GM12865 (cell line): ENCODE measurements around the gene NR1H4.
"Not testable (repeated sequence)": the region's sequence is repeated elsewhere in the genome, so short reads cannot be mapped to it uniquely, and the experiment has no call there.

ENCODE experiments used
- DNase-seq: peaks from one replicate; pipeline ENCODE4 v3.0.0; 2010; ENCODE audit warnings: low read depth
- H3K4me3 ChIP-seq: 2 replicates; pipeline ENCODE4 v1.5.1; 2011; ENCODE audit warnings: mild to moderate bottlenecking, low read depth, low read length, control low read depth
- TF ChIP-seq, protein P1 (sequence below): IDR thresholded peaks from 2 replicates; pipeline ENCODE4 v1.5.1; 2011; ENCODE audit warnings: low read length, control low read depth, low read depth, inconsistent platforms; ENCODE audit not compliant: insufficient read depth; ENCODE audit errors: missing control alignments

The NR1H4 gene

GRCh38 chr12:100591979-100592378, 118.3 kb downstream of the NR1H4 start:
- no peak overlapping the region for H3K4me3 ChIP-seq
- TF ChIP-seq, protein P1, sequence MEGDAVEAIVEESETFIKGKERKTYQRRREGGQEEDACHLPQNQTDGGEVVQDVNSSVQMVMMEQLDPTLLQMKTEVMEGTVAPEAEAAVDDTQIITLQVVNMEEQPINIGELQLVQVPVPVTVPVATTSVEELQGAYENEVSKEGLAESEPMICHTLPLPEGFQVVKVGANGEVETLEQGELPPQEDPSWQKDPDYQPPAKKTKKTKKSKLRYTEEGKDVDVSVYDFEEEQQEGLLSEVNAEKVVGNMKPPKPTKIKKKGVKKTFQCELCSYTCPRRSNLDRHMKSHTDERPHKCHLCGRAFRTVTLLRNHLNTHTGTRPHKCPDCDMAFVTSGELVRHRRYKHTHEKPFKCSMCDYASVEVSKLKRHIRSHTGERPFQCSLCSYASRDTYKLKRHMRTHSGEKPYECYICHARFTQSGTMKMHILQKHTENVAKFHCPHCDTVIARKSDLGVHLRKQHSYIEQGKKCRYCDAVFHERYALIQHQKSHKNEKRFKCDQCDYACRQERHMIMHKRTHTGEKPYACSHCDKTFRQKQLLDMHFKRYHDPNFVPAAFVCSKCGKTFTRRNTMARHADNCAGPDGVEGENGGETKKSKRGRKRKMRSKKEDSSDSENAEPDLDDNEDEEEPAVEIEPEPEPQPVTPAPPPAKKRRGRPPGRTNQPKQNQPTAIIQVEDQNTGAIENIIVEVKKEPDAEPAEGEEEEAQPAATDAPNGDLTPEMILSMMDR: no peak
- DNase-seq: no peak

GRCh38 chr12:100593490-100593889, 119.8 kb downstream of the NR1H4 start:
- H3K4me3 ChIP-seq: no peak overlapping the region
- no peak for DNase-seq

DNA sequence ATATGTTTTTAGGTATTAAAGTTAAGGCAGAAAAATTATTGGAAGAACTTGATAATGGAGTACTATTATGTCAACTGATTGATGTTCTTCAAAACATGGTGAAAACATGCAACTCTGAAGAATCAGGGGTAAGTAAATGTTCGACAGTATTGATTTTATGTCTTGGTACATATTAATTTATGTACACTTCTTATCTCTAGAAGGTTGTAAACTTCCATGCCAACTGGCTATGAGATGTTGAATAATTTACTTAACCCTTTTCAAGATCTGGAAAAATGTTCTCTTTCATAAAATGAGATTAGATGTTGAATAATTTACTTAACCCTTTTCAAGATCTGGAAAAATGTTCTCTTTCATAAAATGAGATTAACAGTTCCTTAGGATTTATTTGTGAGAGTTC, 128.0 kb downstream of the NR1H4 start:
- TF ChIP-seq, protein P1: no peak
- H3K4me3 ChIP-seq: no peak overlapping the region
- DNase-seq: no peak

More at GRCh38 chr12:100593490-100593889, 119.8 kb downstream of the NR1H4 start:
- TF ChIP-seq, protein P1: no peak

DNA sequence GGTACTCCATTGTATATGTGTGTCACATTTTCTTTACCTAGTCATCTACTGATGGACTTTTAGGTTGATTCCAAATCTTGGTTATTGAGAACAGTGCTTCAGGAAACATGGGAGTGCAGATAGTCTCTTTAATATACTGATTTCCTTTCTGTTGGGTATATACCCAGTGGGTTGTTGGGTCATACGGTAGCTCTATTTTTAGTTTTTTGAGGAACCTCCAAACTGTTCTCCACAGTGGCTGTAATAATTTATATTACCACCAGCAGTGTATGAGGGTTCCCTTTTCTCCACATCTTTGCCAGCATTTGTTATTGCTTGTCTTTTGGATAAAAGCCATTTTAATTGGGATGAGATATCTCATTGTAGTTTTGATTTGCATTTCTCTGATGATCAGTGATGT, 129.3 kb downstream of the NR1H4 start:
- H3K4me3 ChIP-seq, DNase-seq: not testable (repeated sequence)

DNA sequence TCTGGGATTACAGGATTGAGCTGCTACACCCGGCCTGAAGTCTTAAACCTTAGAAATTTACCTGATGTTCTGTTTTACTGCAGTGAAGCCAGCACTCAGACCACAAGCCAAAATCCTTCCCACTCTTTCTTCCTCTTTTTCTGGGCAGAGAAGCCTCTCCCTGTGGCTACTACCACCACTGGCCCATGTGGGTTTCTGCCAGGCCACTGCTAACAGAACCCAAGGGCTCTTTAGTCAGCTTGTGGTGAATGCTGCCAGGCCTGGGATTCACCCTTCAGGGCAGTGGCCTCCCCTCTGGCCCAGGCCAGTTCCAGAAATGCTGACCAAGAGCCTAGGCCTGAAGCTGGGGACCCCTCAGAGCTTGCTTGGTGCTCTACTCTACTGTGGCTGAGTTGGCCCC, 135.1 kb downstream of the NR1H4 start:
- TF ChIP-seq, protein P1: no peak
- H3K4me3 ChIP-seq: no peak overlapping the region
- DNase-seq: no peak

GRCh38 chr12:100610666-100611430, 137.2 kb downstream of the NR1H4 start:
- TF ChIP-seq, protein P1: no peak
- DNase-seq: no peak

GRCh38 chr12:100612606-100613005, 138.9 kb downstream of the NR1H4 start:
- no peak overlapping the region for H3K4me3 ChIP-seq
- TF ChIP-seq, protein P1: no peak
- DNase-seq: no peak

More at GRCh38 chr12:100610666-100611430, 137.2 kb downstream of the NR1H4 start:
- no peak overlapping the region for H3K4me3 ChIP-seq
